Measurements from ENCODE around the gene PLA2G15.

DNA sequence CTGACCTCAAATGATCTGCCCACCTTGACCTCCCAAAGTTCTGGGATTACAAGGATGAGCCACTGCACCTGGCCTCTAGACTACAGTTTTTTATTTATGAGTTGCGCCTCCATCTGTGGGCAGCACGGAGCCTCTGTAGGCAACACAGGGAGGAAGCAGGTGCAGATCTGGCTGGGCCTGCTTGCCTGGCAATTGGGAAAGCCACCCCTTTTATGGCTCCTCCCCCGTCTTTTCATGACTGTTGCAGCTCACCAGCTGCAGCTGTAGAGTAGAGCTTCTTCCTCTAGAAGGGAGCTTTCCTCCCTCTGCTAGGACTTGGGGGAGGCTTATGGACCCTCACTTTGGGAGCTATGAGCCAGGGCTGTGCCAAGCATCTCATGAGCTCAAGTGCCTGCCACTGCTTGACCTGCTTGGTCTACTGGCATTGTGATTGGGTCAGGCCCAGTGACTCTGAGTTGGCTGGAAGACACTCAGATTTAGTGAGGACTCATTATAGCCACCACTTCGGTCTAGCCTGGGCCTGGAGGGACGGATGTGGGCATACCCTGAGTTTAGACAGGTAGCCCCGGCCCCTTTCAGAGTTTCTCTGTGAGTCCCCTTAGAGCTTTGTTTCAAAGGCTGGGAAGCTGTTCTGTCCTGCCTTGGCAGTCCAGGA lies 12.2 kb downstream of the PLA2G15 start:
- TF ChIP-seq, protein P1, sequence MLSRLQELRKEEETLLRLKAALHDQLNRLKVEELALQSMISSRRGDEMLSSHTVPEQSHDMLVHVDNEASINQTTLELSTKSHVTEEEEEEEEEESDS (CRISPR knock-in tag; IDR thresholded peaks at IDR 0.05; ENCODE audit: borderline replicate concordance) = no peak
- TF ChIP-seq NCOR1 (IDR thresholded peaks at IDR 0.05; ENCODE audit: borderline replicate concordance, low read length) (no peak), AGO1 (IDR thresholded peaks at IDR 0.05; ENCODE audit: low read depth, low read length, poor library complexity, severe bottlenecking) (no peak), RARG (CRISPR knock-in tag; IDR thresholded peaks at IDR 0.05; ENCODE audit: low read depth) (no peak), EZH2 (conservative IDR thresholded peaks at IDR 0.05; ENCODE audit: low read depth, low read length) (no peak), ZNF382 (CRISPR knock-in tag; IDR thresholded peaks at IDR 0.05; ENCODE audit: borderline replicate concordance) (no peak), IRF2 (CRISPR knock-in tag; IDR thresholded peaks at IDR 0.05) (no peak)
- TF ChIP-seq, protein P2, sequence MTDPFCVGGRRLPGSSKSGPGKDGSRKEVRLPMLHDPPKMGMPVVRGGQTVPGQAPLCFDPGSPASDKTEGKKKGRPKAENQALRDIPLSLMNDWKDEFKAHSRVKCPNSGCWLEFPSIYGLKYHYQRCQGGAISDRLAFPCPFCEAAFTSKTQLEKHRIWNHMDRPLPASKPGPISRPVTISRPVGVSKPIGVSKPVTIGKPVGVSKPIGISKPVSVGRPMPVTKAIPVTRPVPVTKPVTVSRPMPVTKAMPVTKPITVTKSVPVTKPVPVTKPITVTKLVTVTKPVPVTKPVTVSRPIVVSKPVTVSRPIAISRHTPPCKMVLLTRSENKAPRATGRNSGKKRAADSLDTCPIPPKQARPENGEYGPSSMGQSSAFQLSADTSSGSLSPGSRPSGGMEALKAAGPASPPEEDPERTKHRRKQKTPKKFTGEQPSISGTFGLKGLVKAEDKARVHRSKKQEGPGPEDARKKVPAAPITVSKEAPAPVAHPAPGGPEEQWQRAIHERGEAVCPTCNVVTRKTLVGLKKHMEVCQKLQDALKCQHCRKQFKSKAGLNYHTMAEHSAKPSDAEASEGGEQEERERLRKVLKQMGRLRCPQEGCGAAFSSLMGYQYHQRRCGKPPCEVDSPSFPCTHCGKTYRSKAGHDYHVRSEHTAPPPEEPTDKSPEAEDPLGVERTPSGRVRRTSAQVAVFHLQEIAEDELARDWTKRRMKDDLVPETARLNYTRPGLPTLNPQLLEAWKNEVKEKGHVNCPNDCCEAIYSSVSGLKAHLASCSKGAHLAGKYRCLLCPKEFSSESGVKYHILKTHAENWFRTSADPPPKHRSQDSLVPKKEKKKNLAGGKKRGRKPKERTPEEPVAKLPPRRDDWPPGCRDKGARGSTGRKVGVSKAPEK (CRISPR knock-in tag; IDR thresholded peaks at IDR 0.05; ENCODE audit: borderline replicate concordance) = no peak
- TF ChIP-seq, protein P3, sequence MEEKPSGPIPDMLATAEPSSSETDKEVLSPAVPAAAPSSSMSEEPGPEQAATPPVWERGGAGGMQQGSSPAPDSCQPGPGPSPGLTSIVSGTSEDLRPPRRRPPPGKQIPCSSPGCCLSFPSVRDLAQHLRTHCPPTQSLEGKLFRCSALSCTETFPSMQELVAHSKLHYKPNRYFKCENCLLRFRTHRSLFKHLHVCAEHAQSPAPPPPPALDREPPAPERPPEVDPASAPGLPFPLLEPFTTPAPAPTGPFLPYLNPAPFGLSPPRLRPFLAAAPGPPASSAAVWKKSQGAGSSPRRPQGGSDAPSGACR (CRISPR knock-in tag; IDR thresholded peaks at IDR 0.05) = no peak

Measured in HepG2 (cell line).